ENCODE results near the gene ACSS2. TPM values are rescaled to one million over a fixed set of nuclear protein-coding genes. Genes with fewer than 3 reads are reported as not detected.
"Not testable (repeated sequence)": the region's sequence is repeated elsewhere in the genome, so short reads cannot be mapped to it uniquely, and the experiment has no call there.

The ACSS2 gene
- polyA plus RNA-seq, 3 donors, result 38.2 to 53.5 (median 40.8) TPM

- no peak for DNase-seq (ENCODE audit: extremely low read depth in 1 of 11, low read depth in 9 of 11, low spot score in 4 of 11)
Observed at GRCh38 chr20:34895465-34895864, 19.1 kb downstream of the ACSS2 start.

DNA sequence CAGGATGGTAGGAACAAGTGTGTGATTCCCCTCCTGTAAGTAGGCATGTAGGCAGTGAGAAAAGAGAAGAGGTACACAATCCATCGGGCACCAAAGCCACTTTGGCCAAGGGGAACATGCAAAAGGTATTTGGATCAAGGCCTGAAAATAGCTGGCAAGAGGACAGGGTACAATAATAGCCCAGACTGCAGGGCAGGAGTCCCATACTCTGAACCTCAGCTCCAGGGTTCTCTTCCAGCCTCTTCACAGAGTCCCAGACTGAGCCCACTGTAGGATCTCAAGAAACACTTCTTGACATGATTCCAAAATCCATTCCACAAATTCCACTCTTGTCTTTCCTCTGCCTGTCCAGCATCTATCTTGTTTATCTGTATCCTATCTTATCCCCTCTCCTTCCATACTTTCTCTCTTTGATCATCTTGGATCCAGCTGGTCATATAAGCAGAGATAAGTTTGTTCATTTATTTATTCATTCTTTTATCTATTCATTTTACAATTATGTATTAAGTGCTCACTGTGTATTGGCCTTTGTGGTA is 19.7 kb downstream of the ACSS2 start:
- no peak for DNase-seq (ENCODE audit: extremely low read depth in 1 of 11, low read depth in 9 of 11, low spot score in 4 of 11)

DNA sequence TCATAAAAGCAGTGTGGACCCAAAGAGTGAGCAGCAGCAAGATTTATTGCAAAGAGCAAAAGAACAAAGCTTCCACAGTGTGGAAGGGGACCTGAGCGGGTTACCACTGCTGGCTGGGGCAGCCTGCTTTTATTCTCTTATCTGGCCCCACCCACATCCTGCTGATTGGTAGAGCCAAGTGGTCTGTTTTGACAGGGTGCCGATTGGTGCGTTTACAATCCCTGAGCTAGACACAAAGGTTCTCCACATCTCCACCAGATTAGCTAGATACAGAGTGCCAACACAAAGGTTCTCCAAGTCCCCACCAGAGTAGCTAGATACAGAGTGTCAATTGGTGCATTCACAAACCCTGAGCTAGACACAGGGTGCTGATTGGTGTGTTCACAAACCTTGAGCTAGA is 21.7 kb downstream of the ACSS2 start:
- not testable (repeated sequence) for DNase-seq (ENCODE audit: extremely low read depth in 1 of 11, low read depth in 9 of 11, low spot score in 4 of 11)

DNA sequence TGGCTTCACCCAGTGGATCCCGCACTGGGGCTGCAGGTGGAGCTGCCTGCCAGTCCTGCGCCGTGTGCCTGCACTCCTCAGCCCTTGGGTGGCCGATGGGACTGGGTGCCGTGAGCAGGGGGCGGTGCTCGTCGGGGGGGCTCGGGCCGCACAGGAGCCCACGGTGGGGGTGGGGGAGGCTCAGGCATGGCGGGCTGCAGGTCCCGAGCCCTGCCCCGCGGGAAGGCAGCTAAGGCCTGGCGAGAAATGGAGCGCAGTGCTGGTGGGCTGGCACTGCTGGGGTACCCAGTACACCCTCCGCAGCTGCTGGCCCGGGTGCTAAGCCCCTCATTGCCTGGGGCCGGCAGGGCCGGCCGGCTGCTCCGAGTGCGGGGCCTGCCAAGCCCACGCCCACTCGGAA is 22.3 kb downstream of the ACSS2 start:
- not testable (repeated sequence) for DNase-seq (ENCODE audit: extremely low read depth in 1 of 11, low read depth in 9 of 11, low spot score in 4 of 11)

DNA sequence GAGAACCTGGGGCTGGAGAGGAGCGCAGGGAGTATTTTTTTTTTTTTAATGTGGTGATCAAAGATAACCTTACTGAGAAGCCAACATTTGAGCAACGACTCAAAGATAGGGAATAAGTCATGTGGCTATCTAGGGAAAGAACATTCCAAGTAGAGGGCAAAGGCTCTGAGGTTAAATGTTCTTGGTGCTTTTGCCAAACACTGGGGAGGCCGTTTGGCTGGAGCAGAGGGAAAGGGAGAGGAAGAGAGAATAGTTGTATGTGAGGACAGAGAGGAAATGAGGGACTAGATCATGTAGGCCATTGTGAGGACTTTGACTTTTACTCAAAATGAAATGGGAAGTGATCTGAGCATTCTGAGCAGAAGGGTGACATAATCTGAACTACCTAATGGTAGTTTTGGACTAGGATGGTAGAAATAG is 27.8 kb downstream of the ACSS2 start:
- DNase-seq (ENCODE audit: extremely low read depth in 1 of 11, low read depth in 9 of 11, low spot score in 4 of 11), result no peak

GRCh38 chr20:34907616-34908469 is 31.4 kb downstream of the ACSS2 start:
- DNase-seq (ENCODE audit: extremely low read depth in 1 of 11, low read depth in 9 of 11, low spot score in 4 of 11), result peak in 8 of 11 donors; percentile 4 to 27 (median 7)

DNA sequence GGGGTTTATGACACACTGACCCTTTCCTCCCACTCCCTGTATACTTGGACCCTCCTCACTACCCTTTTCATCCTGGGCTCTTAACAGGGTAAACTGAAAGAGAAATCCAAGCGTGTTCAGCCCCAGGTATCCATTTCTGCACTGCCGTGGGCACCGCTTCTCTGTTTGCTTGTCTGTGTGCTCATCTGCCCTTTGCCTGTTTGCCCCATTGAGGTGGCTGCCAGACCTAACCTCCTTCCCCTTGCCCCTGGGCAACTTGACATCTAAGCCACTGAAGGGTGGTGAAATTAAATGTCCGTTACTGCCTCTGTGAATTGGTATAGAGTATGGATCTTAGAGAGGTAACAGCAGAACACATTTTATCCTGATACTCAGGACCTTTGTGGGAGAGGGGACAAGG is 38.7 kb downstream of the ACSS2 start:
- no peak for DNase-seq (ENCODE audit: extremely low read depth in 1 of 11, low read depth in 9 of 11, low spot score in 4 of 11)

- DNase-seq (ENCODE audit: extremely low read depth in 1 of 11, low read depth in 9 of 11, low spot score in 4 of 11), result no peak
Observed at GRCh38 chr20:34915749-34916455, 39.5 kb downstream of the ACSS2 start.

- no peak for DNase-seq (ENCODE audit: extremely low read depth in 1 of 11, low read depth in 9 of 11, low spot score in 4 of 11)
Observed at GRCh38 chr20:34916774-34917354, 40.5 kb downstream of the ACSS2 start.

- no peak for DNase-seq (ENCODE audit: extremely low read depth in 1 of 11, low read depth in 9 of 11, low spot score in 4 of 11)
Observed at GRCh38 chr20:34920055-34920454, 43.6 kb downstream of the ACSS2 start.

GRCh38 chr20:34921436-34921835 is 45.0 kb downstream of the ACSS2 start:
- DNase-seq (ENCODE audit: extremely low read depth in 1 of 11, low read depth in 9 of 11, low spot score in 4 of 11), result no peak

- no peak for DNase-seq (ENCODE audit: extremely low read depth in 1 of 11, low read depth in 9 of 11, low spot score in 4 of 11)
Observed at GRCh38 chr20:34922654-34923381, 46.4 kb downstream of the ACSS2 start.

GRCh38 chr20:34923414-34923813 is 47.0 kb downstream of the ACSS2 start:
- DNase-seq (ENCODE audit: extremely low read depth in 1 of 11, low read depth in 9 of 11, low spot score in 4 of 11), result no peak

GRCh38 chr20:34925341-34925740 is 48.9 kb downstream of the ACSS2 start:
- DNase-seq (ENCODE audit: extremely low read depth in 1 of 11, low read depth in 9 of 11, low spot score in 4 of 11), result no peak

DNA sequence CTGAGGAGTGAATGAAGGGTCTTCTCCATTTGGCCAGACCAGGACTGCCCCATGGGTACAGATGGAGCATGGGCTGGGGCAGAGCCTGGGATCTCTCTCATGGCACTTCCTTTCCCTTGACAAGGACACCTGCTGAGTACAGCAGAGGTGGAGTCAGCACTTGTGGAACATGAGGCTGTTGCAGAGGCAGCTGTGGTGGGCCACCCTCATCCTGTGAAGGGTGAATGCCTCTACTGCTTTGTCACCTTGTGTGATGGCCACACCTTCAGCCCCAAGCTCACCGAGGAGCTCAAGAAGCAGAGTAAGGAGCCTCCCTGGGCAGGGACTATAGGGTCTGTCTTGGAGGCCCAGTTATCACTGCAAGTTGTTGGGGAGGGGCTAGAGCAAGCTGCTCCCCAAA is 49.6 kb downstream of the ACSS2 start:
- DNase-seq (ENCODE audit: extremely low read depth in 1 of 11, low read depth in 9 of 11, low spot score in 4 of 11), result no peak

GRCh38 chr20:34926581-34926980 is 50.2 kb downstream of the ACSS2 start:
- no peak for DNase-seq (ENCODE audit: extremely low read depth in 1 of 11, low read depth in 9 of 11, low spot score in 4 of 11)

DNA sequence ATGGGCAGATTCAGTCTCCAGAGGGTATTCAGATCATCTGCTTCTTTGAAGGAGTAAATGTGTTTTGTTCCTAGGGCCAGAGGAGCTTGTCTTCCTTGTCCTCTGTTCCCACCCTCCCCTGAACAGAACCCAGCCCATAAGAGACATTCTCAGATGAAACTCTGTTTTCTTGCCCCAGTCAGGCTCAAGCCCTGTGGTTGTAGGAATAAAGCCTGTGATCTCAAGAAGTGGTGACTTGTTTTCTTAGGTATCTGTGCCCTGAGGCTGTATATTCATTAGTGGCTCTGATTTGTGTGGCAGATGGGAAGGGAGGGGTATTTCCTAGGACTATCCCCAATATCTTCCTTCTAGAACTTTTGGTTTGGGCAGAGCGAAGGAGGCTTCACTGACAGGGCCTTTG is 51.3 kb downstream of the ACSS2 start:
- DNase-seq (ENCODE audit: extremely low read depth in 1 of 11, low read depth in 9 of 11, low spot score in 4 of 11), result no peak

- no peak for DNase-seq (ENCODE audit: extremely low read depth in 1 of 11, low read depth in 9 of 11, low spot score in 4 of 11)
Observed at GRCh38 chr20:34928411-34928810, 52.0 kb downstream of the ACSS2 start.

GRCh38 chr20:34931771-34932170 is 55.4 kb downstream of the ACSS2 start:
- DNase-seq (ENCODE audit: extremely low read depth in 1 of 11, low read depth in 9 of 11, low spot score in 4 of 11), result no peak
